Activated CD4-positive, alpha-beta T cell treated with anti-CD3 and anti-CD28 coated beads, Interleukin-10, Interleukin-2, amounts not matched to agents 100 ng/mL and 50 ng/mL, durations not matched to agents 16 hours and 8 hours (primary cell): ENCODE measurements around the gene PHTF2.

Source experiments
- DNase-seq: peaks from one replicate; pipeline ENCODE4 v3.0.0-alpha.2; 2020

The PHTF2 gene

GRCh38 chr7:77796109-77796508 is 2.5 kb upstream of the PHTF2 start:
- DNase-seq: no peak

DNA sequence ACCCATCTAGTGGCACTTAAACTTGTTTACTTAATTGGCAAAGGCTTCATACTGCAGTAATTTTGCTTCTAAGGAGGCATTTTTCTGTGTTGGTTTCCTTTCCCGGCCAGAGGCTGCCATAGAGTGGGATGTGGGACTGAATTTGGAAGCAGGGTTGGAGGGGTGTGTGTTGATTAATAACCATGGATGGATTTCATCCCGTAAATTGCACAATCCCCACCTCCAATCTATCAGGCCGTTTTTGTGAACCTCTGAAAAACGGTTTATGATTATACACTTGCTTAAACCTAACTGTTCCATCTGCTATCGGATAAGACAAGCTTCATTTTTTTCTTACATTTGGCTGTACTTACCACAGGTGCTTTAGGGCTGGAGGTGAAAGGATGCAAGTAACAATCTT is 1.6 kb upstream of the PHTF2 start:
- no peak for DNase-seq

- DNase-seq: no peak
Measured at GRCh38 chr7:77797734-77798393, 709 bp upstream of the PHTF2 start.

DNA sequence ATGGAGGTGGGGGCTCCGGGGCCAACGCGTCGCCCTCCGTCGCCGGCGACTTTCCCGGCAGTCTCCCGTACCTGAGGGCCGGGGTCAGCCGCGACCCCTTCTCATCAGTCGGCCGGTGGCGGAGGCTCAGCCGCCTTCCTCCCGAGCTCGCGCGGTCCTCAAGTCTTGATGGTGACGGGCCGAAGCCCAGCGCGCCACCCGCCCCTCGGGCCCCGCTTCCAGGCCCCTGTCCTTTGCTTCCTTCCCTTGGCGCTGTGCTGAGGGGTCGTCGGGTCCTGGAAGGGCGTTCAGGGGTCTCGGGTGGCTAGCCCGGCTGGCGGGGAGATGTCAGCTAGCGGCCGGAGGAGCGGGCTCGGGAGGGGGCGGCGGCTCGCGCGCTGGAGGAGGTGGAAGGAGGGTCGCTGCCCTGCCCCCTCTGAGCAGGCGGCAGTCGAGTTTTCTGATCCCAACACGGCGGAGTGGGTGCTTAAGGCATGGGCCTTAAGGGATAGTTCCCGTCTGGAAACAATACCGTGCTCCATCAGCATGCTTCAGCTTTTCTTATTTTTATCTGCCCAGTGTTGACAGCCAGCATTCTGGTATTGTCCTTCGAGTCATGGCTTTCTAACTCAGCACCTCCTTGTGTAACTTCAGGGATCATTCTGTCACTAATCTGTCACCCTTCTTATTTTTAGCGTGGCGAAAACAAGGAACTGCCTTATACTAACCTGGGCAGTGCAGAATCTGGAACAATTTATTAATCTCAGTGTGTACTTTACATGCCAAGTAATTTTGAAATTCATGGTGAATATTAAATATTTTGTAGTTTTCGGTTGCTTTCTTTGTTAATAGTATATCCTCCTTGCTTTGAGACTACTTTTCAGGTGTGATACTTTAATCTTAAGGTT is 748 bp downstream of the PHTF2 start:
- DNase-seq: peak; percentile 20

GRCh38 chr7:77800158-77800557 is 1.6 kb downstream of the PHTF2 start:
- DNase-seq: peak; percentile 40

DNA sequence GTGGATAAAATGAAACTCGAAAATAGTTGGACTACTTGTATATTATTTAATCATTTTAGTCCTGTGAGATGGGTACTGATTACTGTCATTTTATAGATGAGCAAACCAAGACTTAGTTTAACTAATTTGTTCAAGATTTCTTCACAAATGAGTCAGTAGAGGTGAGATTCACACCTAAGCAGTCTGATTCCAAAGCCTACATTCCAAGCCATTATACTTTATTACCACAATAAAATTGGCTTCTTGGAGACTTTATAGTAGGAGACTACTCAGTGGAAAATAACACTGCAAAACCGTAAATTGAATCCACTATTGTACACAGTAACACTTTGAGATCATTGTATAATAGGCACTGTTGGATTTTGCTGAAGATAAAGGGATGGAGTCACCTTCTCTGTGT is 2.2 kb downstream of the PHTF2 start:
- no peak for DNase-seq

DNA sequence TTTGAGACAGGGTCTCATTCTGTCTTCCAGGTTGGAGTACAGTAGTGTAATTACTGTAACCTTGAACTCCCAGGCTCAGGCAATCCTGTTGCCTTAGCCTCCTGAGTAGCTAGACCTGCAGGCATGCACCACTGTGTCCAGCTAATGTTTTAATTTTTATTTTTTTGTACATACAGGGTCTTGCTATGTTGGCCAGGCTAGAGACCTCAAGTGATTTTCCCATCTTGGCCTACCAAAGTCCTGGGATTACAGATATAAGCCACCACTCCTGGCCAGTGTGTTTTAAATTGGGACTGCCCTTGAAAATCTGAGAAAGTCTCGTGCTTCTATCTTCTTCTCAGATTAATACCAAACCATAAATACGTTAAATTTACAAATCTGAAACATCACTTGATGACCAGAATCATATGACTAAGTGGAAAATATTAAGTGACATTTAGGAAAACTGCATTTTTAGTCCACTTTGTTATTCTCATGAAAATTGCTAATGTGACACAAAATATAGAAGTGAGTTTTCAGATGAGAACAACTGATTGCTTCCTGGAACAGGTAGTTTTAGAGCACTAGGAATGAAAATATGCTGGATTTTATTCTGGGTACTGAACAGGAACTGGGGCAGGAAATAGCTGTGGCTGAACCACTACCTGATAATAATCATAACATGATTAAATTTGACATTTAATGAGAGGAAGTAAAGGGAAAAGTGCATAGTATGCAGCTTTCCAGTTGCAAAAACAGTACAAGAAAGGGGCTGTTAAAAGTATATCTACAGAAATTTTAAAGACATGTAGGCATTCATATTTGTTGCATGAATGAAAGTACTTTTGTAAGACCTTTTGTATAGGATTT is 4.2 kb downstream of the PHTF2 start:
- peak; percentile 51 for DNase-seq

DNA sequence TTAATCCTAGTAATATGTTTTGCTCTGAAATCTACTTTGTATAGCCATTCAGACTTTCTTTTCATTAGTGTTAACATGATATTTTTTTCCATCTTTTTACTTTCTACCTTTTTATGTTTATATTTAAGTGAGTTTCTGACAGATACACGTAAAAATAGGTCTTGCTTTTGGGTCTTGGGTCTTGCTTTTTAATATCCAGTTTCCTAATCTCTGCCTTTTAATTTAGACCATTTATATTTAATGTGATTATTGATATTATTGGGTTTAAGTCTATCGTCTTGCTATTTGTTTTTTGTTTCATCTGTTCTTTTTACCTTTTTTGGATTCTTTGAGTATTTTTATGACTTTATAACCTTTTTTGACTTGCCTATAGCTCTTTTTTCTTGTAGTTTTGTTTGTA is 7.9 kb downstream of the PHTF2 start:
- no peak for DNase-seq

DNA sequence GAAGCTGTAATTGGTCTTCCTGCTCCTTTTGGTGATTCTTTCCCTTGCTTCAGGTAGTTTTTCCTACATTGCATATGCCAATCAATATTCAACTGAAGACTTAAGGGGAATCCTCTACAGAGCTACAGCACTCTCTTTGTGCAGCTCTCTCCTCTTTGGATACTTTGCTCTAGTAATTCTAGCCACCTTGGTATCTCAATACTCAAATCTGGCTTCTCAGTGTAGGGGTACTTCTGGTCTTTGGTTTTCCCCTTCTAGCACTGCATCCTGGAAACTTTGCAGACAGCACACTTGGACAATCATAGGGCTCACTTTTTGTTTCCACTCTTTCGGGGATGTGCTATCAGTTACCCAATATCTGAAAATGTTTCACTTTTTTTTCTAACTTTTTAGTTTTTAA is 9.9 kb downstream of the PHTF2 start:
- no peak for DNase-seq

GRCh38 chr7:77811516-77812289 is 13.1 kb downstream of the PHTF2 start:
- DNase-seq: no peak

- no peak for DNase-seq
Measured at GRCh38 chr7:77812290-77812685, 13.7 kb downstream of the PHTF2 start.

DNA sequence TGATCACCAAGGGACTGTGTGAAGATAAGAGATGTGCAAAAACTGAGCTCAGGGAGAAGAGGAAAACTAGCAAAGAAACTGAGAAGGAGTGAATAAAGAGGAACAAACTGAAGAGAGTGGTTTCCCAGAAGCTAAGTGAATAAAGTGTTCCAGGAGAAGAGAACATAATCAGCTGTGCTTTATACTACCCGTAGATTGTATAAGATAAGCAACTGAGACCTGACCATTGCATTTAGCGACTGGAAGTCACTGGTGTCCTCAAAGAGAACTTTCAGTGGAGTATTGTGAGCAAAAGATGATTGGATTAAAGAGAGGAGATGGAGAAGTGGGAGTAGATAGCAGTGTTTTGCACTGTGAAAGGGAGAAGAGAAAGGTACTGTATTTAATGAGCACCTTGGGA is 14.6 kb downstream of the PHTF2 start:
- no peak for DNase-seq

DNA sequence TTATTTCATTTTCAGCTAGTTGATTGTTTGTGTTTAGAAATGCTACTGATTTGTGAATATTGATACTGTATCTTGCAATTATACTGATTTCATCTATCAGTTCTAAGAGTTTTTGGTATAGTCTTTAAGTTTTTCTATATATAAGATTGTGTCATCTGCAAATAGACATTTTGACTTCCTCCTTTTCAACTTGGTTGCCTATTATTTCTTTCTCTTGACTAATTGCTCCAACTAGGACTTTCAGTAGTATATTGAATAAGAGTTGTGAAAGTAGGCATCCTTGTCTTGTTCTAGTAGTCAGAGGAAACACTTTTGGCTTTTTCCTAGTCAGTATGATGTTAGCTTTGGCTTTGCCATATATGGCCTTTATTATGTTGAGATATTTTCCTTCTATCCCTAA is 20.4 kb downstream of the PHTF2 start:
- DNase-seq: no peak

DNA sequence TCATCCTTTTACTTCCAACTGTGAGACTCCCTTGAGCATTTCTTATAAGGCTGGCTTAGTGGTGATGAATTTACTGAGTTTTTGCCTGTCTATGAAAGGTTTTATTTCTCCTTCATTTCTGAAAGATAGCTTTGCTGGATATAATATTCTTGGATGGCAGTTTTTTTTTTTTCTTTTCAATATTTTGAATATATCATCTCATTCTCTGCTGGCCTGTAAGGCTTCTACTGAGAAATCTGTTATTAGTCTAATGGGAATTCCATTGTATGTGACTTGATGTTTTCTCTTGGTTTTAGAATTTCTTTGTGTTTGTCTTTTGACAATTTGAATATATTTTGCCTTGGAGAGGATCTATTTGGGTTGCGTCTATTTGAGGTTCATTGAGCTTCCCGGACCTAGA is 22.4 kb downstream of the PHTF2 start:
- DNase-seq: no peak

DNA sequence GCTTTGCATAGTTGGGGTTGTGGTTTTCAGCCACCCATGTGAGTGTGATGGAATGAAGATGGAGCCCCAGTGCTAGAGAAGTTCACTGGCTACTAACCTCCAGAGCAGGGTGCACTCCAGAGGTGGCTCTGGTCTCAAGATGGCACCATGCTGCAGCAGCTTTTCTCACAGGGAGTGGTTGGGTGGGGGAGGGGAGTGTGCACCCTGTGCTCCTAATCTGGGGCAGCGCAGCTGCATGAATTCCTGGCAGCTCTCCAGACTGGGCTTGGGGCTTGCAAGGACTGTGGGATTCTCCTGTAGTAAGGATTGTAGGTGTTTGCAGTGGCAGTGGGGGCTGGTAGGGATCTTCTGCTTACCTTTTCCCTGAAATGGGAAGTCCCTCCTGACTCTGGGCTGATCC is 23.7 kb downstream of the PHTF2 start:
- DNase-seq: no peak

GRCh38 chr7:77823787-77824186 is 25.2 kb downstream of the PHTF2 start:
- DNase-seq: no peak

DNA sequence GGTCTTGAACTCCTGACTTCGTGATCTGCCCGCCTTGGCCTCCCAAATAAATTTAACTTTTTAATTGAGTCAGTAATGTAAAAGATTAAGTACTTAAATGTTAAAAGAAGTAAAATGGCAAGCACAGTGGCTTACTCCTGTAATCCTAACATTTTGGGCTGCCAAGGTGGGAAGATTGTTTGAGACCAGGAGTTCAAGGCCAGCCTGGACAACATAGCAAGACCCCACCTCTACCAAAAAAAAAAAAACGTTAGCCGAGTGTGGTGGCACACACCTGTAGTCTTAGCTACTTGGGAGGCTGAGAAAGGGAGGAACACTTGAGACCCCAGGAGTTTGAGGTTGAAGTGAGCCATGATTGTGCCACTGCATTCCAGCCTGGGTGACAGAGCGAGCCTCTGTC is 26.1 kb downstream of the PHTF2 start:
- DNase-seq: no peak

GRCh38 chr7:77825131-77825530 is 26.6 kb downstream of the PHTF2 start:
- DNase-seq: no peak

GRCh38 chr7:77826300-77826699 is 27.7 kb downstream of the PHTF2 start:
- no peak for DNase-seq

DNA sequence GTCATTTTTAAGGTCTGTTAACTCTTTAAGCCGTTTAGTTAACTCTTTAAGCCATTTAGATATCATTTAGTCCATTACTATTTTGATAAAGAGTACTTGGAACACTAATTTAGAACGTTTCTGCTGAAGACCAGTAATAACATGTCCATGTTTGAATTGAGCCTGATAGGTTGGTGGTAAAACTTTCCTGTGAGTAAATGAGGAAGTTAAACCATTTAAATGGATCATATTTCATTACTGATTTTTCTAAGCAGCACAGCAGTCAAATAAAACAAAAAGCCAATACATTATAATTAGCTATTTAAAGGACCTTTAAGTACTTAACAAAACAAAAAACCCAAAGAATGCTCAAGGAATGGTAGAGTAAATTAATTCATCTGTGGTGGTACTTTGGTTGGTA is 29.4 kb downstream of the PHTF2 start:
- DNase-seq: no peak

- DNase-seq: peak; percentile 20
Measured at GRCh38 chr7:77830649-77831355, 32.2 kb downstream of the PHTF2 start.

DNA sequence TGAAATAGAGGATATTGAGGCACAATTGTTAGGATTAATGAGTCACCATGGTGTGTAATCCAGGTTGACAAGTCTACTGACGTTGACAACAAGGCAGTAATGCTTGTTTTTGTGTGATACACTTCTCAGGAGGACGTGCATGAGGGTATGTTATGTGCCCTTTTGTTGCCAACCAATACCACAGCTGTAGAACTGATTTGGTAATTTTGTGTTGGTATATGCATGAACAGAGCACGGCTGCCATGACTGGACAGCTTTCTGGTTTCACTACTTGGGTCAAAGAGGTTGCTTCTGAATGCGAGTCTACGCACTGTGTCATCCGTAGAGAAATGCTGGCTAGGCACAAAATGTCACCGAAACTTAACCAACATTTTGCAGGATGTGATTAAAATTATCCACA is 32.9 kb downstream of the PHTF2 start:
- peak; percentile 67 for DNase-seq
